Endothelial cell of umbilical vein (primary cell): ENCODE data around the gene DHRS1. TPM values are rescaled to one million over a fixed set of nuclear protein-coding genes. Genes with fewer than 3 reads are reported as not detected.

ENCODE experiments used
- BruUV-seq: library from RNA; stranded (reverse); fragments of 400-500 nt; replicated peaks from 2 replicates; lab custom pipeline; 2021; lab: Mats Ljungman, UMichigan
- CTCF ChIA-PET: fragments of 300-600, 350-600 bp; sonication (Branson Sonifier 250); formaldehyde crosslinking; loops from one replicate; lab custom pipeline; 2021; ENCODE audit warnings: antibody characterized with exemption, inconsistent platforms; lab: Charles Lee
- POLR2A ChIA-PET: fragments of 300-600, 350-600 bp; sonication (Branson Sonifier 250); formaldehyde crosslinking; loops from one replicate; lab custom pipeline; 2021; ENCODE audit warnings: antibody characterized with exemption, inconsistent platforms; lab: Charles Lee
- DNase-seq: peaks from one replicate; pipeline ENCODE4 v3.0.0-alpha.2; 2011; ENCODE audit warnings: low read depth, low spot score
- FAIRE-seq: peaks from 2 replicates; lab custom pipeline; 2011; peaks lifted over from hg19 to GRCh38; lab: Jason Lieb, UNC
- H2AFZ ChIP-seq: 2 replicates; pipeline ENCODE4 v1.6.0; 2012; ENCODE audit warnings: low read depth, low read length, control low read depth, inconsistent platforms
- H3K27ac ChIP-seq: 2 replicates; pipeline ENCODE4 v1.5.1; 2011; ENCODE audit warnings: low read depth, mild to moderate bottlenecking, control low read depth, low read length, moderate library complexity; ENCODE audit not compliant: insufficient read depth
- H3K27me3 ChIP-seq, 2 experiments: 2 replicates each; pipeline versions ENCODE4 v1.6.0 to v1.6.1; 2011; ENCODE audit warnings: low read length in 2 of 2, mixed read lengths in 1 of 2; ENCODE audit not compliant: control insufficient read depth in 2 of 2, insufficient read depth in 2 of 2
- H3K36me3 ChIP-seq, 2 experiments: 2 replicates in 1 of 2; 3 replicates in 1 of 2; pipeline ENCODE4 v1.5.1; 2011; ENCODE audit warnings: low read length in 2 of 2, mild to moderate bottlenecking in 1 of 2, moderate library complexity in 1 of 2; ENCODE audit not compliant: control insufficient read depth in 2 of 2, insufficient read depth in 2 of 2; ENCODE audit errors: extremely low read depth in 1 of 2
- H3K4me1 ChIP-seq: 3 replicates; pipeline ENCODE4 v1.5.1; 2011; ENCODE audit warnings: mild to moderate bottlenecking, low read length; ENCODE audit not compliant: control insufficient read depth, insufficient read depth; ENCODE audit errors: extremely low read depth
- H3K4me2 ChIP-seq: 2 replicates; pipeline ENCODE4 v1.6.1; 2011; ENCODE audit warnings: low read length, control low read depth, mixed read lengths; ENCODE audit not compliant: insufficient read depth
- H3K4me3 ChIP-seq, 3 experiments: fragments of 200-600 bp in 1 of 3; sonication (generic), shearing (Covaris generic) in 1 of 3; replicated peaks in 1 of 3; 2 replicates each; pipeline ENCODE4 v1.5.1; 2011 to 2016; ENCODE audit warnings: control low read depth in 3 of 3, low read length in 3 of 3, mild to moderate bottlenecking in 2 of 3, inconsistent platforms in 1 of 3, low read depth in 1 of 3, moderate library complexity in 1 of 3; ENCODE audit not compliant: insufficient read depth in 1 of 3
- H3K79me2 ChIP-seq: 2 replicates; pipeline ENCODE4 v1.6.0; 2012; ENCODE audit warnings: low read length, inconsistent platforms; ENCODE audit not compliant: control insufficient read depth, insufficient read depth
- H3K9ac ChIP-seq: replicated peaks from 2 replicates; pipeline ENCODE3; 2011; ENCODE audit warnings: low read length, control low read depth; ENCODE audit not compliant: insufficient read depth; ENCODE audit errors: extremely low read depth
- H3K9me1 ChIP-seq: replicated peaks from 3 replicates; pipeline ENCODE4 v1.6.0; 2011; ENCODE audit warnings: mild to moderate bottlenecking, low read length; ENCODE audit not compliant: control insufficient read depth, insufficient read depth; ENCODE audit errors: extremely low read depth
- H3K9me3 ChIP-seq: replicated peaks from 2 replicates; pipeline ENCODE4 v1.5.1; 2012; ENCODE audit warnings: low read length, inconsistent platforms; ENCODE audit not compliant: control insufficient read depth, insufficient read depth
- H4K20me1 ChIP-seq: replicated peaks from 2 replicates; pipeline ENCODE3; 2011; ENCODE audit warnings: mild to moderate bottlenecking, low read length; ENCODE audit not compliant: control insufficient read depth, insufficient read depth; ENCODE audit errors: extremely low read depth
- JUN ChIP-seq: IDR thresholded peaks from 2 replicates; pipeline ENCODE4 v1.6.1; 2011; ENCODE audit warnings: borderline replicate concordance, low read depth; ENCODE audit not compliant: insufficient read length, insufficient read depth
- POLR2A ChIP-seq: IDR thresholded peaks from 2 replicates; pipeline ENCODE4 v1.6.1; 2012; ENCODE audit warnings: low read depth, mild to moderate bottlenecking, control low read depth, low read length
- POLR2AphosphoS5 ChIP-seq: IDR thresholded peaks from 2 replicates; pipeline ENCODE4 v1.6.1; 2012; ENCODE audit warnings: low read depth, mild to moderate bottlenecking, control low read depth, low read length, moderate library complexity; ENCODE audit not compliant: insufficient read depth
- dilution Hi-C: fragments of 300-500 bp; cut with MboI; formaldehyde crosslinking; loops from one replicate; pipeline ENCODE4 v1.15.0; 2019; ENCODE audit warnings: low sequenced_read_pairs; ENCODE audit not compliant: extremely low pct_ligation_motif_present
- intact Hi-C: fragments of 100-400 bp; cut with micrococcal nuclease; formaldehyde crosslinking; loops from one replicate; pipeline ENCODE4 v1.10.0; 2022
- polyA plus RNA-seq, 4 experiments: library from polyadenylated mRNA; depleted of rRNA in 3 of 4; stranded (reverse) in 3 of 4; unstranded in 1 of 4; fragments of >200 nt; gene quantifications; 2 replicates each; pipeline versions ENCODE4 v1.2.1 to v1.2.3, GENCODE V29; 2011 to 2012; ENCODE audit warnings: missing spikeins in 1 of 4
- total RNA-seq: library from RNA; stranded (reverse); gene quantifications from 2 replicates; pipeline ENCODE4 v1.2.3, GENCODE V29; 2021
- TF ChIP-seq, protein P1 (sequence below): IDR thresholded peaks from 2 replicates; pipeline ENCODE4 v1.6.1; 2011; ENCODE audit not compliant: insufficient read depth, insufficient read length

Gene DHRS1
- total and polyA plus RNA-seq, 2 donors (not counting 3 experiments of a cell fraction or from before 2014, with no cell fraction given): 18.0 to 69.5 TPM

DNA sequence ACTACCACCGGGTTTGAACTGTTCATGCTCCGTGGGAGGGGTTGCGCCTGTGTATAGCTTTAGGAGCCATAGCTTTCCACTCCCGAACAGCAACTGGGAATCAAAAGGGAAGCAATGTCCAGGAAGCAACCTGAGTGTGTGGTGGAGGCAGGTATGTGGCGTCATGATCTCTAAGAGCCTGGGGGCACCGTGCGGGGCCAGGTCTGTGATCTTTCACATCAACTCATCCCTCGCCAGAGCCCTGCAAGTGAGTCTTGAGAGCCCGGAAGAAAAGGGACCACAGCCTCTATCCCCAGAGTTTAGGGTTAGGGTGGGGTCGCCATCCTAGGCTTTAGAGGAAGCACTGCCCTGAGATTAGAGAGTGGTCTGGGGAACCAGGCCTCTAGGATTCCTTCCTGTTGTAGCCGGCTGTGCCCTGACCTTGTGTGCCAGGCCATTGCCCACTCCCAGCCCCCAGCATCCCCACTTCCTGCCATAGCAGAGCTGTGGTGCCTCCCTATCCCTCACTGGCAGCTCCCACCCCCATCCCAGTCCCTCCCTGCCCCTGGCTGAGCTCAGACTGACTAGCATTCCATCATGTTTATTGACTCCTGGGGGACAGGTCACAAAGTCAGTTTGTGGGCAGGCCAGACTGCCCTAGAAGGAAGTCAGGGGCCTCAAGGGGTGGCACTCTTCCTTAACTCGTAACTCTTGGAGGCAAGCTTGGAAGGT, 36.0 kb upstream of the DHRS1 start:
- CTCF ChIA-PET: interaction anchor here (0.7 to 20.1 kb wide), 7 partner anchors 7 to 98 kb away, joined by 3 to 811 read pairs (median 20); partner anchors contain the start of genes CBLN3, KHNYN and NFATC4
- H3K27me3 ChIP-seq: peaks cover 2 to 3% of the 10 kb centered on the region in 2 experiments
- dilution Hi-C loops (no loop called here), intact Hi-C loops (loop anchor here (2.0 kb wide), 1 partner anchor 53 kb away; no protein-coding TSS in a partner anchor)
- FAIRE-seq (no peak), DNase-seq (peak; percentile 41)
- peak overlapping the region; percentile 59 for H3K27ac ChIP-seq
- TF ChIP-seq, protein P1, sequence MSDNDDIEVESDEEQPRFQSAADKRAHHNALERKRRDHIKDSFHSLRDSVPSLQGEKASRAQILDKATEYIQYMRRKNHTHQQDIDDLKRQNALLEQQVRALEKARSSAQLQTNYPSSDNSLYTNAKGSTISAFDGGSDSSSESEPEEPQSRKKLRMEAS: no peak
- TF ChIP-seq POLR2AphosphoS5 (peak; percentile 44), POLR2A (peak; percentile 24), JUN (no peak)
- H3K9me3 ChIP-seq: no peaks in the 10 kb centered on the region
- H3K9me1 ChIP-seq: no peaks in the 10 kb centered on the region
- no peaks in the 10 kb centered on the region for H4K20me1 ChIP-seq
- peak overlapping the region in 2 of 3 experiments; percentile 70 to 83 for H3K4me3 ChIP-seq
- peaks cover 0 to 5% of the 10 kb centered on the region in 2 experiments for H3K36me3 ChIP-seq
- POLR2A ChIA-PET: interaction anchor here (1.0 kb wide), 1 partner anchor 96 kb away, joined by 4 read pairs; no protein-coding TSS in a partner anchor
- peaks cover 37% of the 10 kb centered on the region for H3K4me1 ChIP-seq
- H3K9ac ChIP-seq: peak overlapping the region; percentile 80
- no peaks in the 10 kb centered on the region for H3K79me2 ChIP-seq
- peak overlapping the region; percentile 89 for H3K4me2 ChIP-seq
- H2AFZ ChIP-seq: peak overlapping the region; percentile 83
- BruUV-seq: no TSS peak
